Brain microvascular endothelial cell (primary cell): Measurements from ENCODE around the gene COG8.

Experiments used
- DNase-seq: peaks from one replicate; pipeline ENCODE4 v3.0.0-alpha.2; 2020
- H3K27ac ChIP-seq: fragments of 250-450 bp; sonication (Bioruptor Pico); 2 replicates; pipeline ENCODE4 v1.5.1; 2020; ENCODE audit warnings: mild to moderate bottlenecking, moderate library complexity
- H3K27me3 ChIP-seq: fragments of 250-450 bp; sonication (Bioruptor Pico); replicated peaks from 2 replicates; pipeline ENCODE4 v1.5.1; 2020; ENCODE audit warnings: mild to moderate bottlenecking
- H3K36me3 ChIP-seq: fragments of 250-450 bp; sonication (Bioruptor Pico); replicated peaks from 2 replicates; pipeline ENCODE4 v1.5.1; 2020; ENCODE audit warnings: mild to moderate bottlenecking
- H3K4me3 ChIP-seq: 2 replicates; pipeline ENCODE4 v1.5.1; 2011; ENCODE audit warnings: low read depth, mild to moderate bottlenecking, control low read depth, low read length, moderate library complexity
- in situ Hi-C: cut with HindIII; loops from 2 replicates; pipeline ENCODE4 v1.10.0; 2017; ENCODE audit warnings: low sequenced_read_pairs, low pct_ligation_motif_present
- TF ChIP-seq, protein P1 (sequence below): IDR thresholded peaks from 2 replicates; pipeline ENCODE4 v1.5.1; 2011; ENCODE audit warnings: low read depth, mild to moderate bottlenecking, moderate library complexity, low read length, control low read depth, inconsistent platforms; ENCODE audit errors: missing control alignments

COG8 gene

GRCh38 chr16:69325784-69326171 is 13.6 kb downstream of the COG8 start:
- TF ChIP-seq, protein P1, sequence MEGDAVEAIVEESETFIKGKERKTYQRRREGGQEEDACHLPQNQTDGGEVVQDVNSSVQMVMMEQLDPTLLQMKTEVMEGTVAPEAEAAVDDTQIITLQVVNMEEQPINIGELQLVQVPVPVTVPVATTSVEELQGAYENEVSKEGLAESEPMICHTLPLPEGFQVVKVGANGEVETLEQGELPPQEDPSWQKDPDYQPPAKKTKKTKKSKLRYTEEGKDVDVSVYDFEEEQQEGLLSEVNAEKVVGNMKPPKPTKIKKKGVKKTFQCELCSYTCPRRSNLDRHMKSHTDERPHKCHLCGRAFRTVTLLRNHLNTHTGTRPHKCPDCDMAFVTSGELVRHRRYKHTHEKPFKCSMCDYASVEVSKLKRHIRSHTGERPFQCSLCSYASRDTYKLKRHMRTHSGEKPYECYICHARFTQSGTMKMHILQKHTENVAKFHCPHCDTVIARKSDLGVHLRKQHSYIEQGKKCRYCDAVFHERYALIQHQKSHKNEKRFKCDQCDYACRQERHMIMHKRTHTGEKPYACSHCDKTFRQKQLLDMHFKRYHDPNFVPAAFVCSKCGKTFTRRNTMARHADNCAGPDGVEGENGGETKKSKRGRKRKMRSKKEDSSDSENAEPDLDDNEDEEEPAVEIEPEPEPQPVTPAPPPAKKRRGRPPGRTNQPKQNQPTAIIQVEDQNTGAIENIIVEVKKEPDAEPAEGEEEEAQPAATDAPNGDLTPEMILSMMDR, result no peak
- no peak overlapping the region for H3K27ac ChIP-seq
- DNase-seq, result no peak
- H3K4me3 ChIP-seq, result no peak overlapping the region
- peaks cover 70% of the 10 kb centered on the region for H3K36me3 ChIP-seq
- no peaks in the 10 kb centered on the region for H3K27me3 ChIP-seq
- in situ Hi-C loops, result no loop called here

DNA sequence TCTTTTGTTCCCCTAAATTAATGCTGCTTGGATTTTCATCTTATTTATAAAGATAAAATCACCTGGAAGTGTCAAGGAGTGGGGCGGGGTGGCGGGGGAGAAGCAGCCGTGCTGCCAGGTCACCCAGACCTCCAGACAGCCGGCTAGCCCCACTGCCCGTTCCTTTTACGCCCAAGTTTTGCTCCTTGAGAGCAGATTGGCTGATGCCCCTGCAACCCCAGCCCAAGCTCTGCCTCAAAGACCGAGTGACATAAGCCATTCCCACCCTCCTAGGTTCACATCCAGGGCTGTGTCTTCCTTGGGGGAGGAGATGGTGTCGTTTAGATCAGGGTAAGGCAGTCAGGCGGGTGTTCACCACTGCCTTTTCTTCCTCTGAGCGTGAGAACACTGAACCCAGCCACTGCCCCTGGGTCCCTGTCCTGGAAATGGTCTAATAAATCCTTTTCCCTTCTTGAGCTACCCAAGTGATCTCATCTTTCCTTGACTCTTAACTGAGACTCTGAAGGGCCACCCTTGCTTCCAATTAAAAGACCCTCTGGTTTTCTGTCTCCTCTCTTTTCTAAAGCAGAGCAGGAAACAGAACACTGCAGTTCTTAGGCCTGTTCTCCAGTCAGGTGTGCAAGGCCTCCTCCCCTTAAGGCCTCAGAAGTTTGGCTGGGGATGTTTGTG is 14.6 kb downstream of the COG8 start:
- TF ChIP-seq, protein P1, result no peak
- Histone ChIP-seq H3K36me3 (peaks cover 80% of the 10 kb centered on the region), H3K27ac (no peak overlapping the region), H3K27me3 (no peaks in the 10 kb centered on the region), H3K4me3 (no peak overlapping the region)
- in situ Hi-C loops, result no loop called here
- DNase-seq, result no peak

DNA sequence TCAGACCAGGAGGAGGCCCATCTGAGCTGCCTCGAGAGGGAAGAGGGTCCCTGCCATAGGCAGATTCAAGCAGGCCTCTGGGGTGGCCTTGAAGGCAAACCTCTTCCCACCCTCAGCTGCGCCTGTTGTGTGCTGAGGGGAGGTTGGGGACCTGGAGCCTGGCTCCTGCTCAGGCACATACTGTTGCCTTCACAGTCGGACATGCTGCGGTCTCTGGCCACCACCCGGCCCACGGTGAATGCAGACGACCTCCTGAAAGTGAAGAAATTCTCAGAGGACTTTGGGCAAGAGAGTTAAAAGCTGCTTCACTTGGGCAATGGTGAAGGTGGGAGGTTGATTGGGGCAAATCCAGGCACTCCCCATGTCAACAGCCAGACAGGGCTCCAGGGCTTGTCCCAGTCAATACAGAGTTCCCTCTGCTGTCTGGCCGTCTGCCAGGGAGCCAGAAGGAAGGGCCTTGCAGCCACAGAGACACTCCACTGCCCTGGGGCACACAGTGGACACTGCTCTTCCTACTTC is 15.3 kb downstream of the COG8 start:
- Histone ChIP-seq H3K27me3 (no peaks in the 10 kb centered on the region), H3K4me3 (no peak overlapping the region), H3K27ac (no peak overlapping the region), H3K36me3 (peaks cover 87% of the 10 kb centered on the region)
- no peak for DNase-seq
- in situ Hi-C loops, result no loop called here
- TF ChIP-seq, protein P1, result no peak

GRCh38 chr16:69323415-69323814 is 15.9 kb downstream of the COG8 start:
- H3K27me3 ChIP-seq, result no peaks in the 10 kb centered on the region
- TF ChIP-seq, protein P1, result no peak
- peaks cover 87% of the 10 kb centered on the region for H3K36me3 ChIP-seq
- in situ Hi-C loops, result no loop called here
- H3K27ac ChIP-seq, result no peak overlapping the region
- DNase-seq, result no peak
- no peak overlapping the region for H3K4me3 ChIP-seq

DNA sequence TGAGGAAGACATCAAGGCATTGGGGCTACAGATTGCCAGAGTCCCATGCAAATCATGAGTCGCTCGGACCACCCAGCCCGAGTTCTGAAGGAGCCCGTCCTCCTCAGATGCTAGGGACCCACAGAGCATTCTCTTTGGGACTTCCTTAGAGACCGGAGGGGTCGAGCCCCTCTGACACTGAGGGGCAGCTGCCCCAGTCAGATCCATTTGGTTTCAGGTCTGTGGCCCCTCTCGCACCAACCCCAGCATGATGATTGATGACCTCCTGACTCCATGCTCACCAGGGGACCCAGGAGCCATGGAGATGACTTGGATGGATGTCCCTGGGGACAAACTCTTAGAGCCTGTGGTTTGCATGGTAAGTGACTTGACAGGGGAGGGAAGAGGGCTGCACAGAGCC is 17.0 kb downstream of the COG8 start:
- DNase-seq, result no peak
- no peak overlapping the region for H3K27ac ChIP-seq
- in situ Hi-C loops, result no loop called here
- TF ChIP-seq, protein P1, result no peak
- no peaks in the 10 kb centered on the region for H3K27me3 ChIP-seq
- peaks cover 87% of the 10 kb centered on the region for H3K36me3 ChIP-seq
- no peak overlapping the region for H3K4me3 ChIP-seq

DNA sequence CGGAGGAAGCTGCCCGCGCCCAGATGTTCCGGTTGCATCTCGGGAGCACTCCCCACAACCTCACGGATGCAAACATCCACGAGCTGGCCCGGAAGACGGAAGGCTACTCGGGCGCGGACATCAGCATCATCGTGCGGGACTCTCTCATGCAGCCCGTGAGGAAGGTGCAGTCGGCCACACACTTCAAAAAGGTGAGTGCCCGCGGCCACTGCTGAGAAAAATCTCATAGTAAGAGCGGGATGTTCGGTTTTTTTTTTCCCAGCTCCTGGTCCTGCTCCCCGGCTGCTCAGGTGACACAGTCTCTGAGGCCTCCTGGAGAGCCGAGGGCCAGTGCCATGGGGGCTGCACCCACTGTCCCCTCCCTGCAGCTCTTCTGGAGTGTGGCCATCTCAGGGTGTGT is 18.3 kb downstream of the COG8 start:
- no peak for DNase-seq
- Histone ChIP-seq H3K27me3 (no peaks in the 10 kb centered on the region), H3K27ac (no peak overlapping the region), H3K36me3 (peaks cover 89% of the 10 kb centered on the region), H3K4me3 (no peak overlapping the region)
- TF ChIP-seq, protein P1, result no peak
- in situ Hi-C loops, result no loop called here
